ENCODE results near the gene ANKRD13B. TPM values are rescaled to one million over a fixed set of nuclear protein-coding genes. Genes with fewer than 3 reads are reported as not detected.
A peak's percentile ranks its signal among the peaks of the same experiment; 100 is the strongest.

The ANKRD13B gene
- polyA plus RNA-seq, 2 of the 4 experiments (the other 2 are of a cell fraction) = 4.5 to 17.8 TPM

DNA sequence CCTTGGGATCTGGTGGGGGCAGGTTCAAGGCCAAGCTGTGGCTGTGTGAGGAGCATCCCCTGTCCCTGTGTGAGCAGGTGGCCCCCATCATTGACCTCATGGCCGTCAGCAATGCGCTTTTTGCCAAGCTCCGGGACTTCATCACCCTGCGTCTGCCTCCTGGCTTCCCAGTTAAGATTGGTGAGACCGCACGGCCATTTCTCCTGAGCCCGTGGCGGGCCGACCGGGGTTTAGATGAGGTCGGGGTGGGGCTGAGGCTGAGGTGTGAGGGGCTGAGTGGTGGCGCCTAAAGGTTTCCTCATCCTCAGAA is 19.1 kb downstream of the ANKRD13B start:
- no peak for DNase-seq (ENCODE audit: low read depth in 1 of 2, low spot score in 1 of 2)
- no peak overlapping the region for H3K4me2 ChIP-seq
- H3K9me3 ChIP-seq = no peaks in the 10 kb centered on the region
- TF ChIP-seq GATA3 (IDR thresholded peaks at IDR 0.05; ENCODE audit: borderline replicate concordance) = no peak
- TF ChIP-seq, protein P1, sequence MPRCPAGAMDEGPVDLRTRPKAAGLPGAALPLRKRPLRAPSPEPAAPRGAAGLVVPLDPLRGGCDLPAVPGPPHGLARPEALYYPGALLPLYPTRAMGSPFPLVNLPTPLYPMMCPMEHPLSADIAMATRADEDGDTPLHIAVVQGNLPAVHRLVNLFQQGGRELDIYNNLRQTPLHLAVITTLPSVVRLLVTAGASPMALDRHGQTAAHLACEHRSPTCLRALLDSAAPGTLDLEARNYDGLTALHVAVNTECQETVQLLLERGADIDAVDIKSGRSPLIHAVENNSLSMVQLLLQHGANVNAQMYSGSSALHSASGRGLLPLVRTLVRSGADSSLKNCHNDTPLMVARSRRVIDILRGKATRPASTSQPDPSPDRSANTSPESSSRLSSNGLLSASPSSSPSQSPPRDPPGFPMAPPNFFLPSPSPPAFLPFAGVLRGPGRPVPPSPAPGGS (IDR thresholded peaks at IDR 0.05) = no peak
- TF ChIP-seq, protein P2, sequence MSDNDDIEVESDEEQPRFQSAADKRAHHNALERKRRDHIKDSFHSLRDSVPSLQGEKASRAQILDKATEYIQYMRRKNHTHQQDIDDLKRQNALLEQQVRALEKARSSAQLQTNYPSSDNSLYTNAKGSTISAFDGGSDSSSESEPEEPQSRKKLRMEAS (IDR thresholded peaks at IDR 0.05) = no peak
- TF ChIP-seq SREBF2 (IDR thresholded peaks at IDR 0.05) = no peak
- TF ChIP-seq MAZ (IDR thresholded peaks at IDR 0.05; ENCODE audit: borderline replicate concordance, low read depth, low read length) = no peak
- TF ChIP-seq ZFP36 (IDR thresholded peaks at IDR 0.05; ENCODE audit: borderline replicate concordance, partially characterized antibody) = no peak
- no peak for TF ChIP-seq KDM5A (IDR thresholded peaks at IDR 0.05)
- H3K27ac ChIP-seq = no peak overlapping the region
- no peak overlapping the region for H3K4me3 ChIP-seq
- no peak for FAIRE-seq
- CTCF ChIA-PET = interaction anchor here (0.5 to 23.2 kb wide), 5 partner anchors 16 to 196 kb away, joined by 3 to 447 read pairs (median 111); partner anchors contain the start of genes ABHD15, ANKRD13B and TP53I13
- peaks cover 14% of the 10 kb centered on the region for H3K4me1 ChIP-seq
- POLR2A ChIA-PET = no interaction called here
- no peak for ATAC-seq
- WGBS (ENCODE audit: missing lambda C conversion rate) = 98% methylated on average over 12 of the region's 12 CpGs

DNA sequence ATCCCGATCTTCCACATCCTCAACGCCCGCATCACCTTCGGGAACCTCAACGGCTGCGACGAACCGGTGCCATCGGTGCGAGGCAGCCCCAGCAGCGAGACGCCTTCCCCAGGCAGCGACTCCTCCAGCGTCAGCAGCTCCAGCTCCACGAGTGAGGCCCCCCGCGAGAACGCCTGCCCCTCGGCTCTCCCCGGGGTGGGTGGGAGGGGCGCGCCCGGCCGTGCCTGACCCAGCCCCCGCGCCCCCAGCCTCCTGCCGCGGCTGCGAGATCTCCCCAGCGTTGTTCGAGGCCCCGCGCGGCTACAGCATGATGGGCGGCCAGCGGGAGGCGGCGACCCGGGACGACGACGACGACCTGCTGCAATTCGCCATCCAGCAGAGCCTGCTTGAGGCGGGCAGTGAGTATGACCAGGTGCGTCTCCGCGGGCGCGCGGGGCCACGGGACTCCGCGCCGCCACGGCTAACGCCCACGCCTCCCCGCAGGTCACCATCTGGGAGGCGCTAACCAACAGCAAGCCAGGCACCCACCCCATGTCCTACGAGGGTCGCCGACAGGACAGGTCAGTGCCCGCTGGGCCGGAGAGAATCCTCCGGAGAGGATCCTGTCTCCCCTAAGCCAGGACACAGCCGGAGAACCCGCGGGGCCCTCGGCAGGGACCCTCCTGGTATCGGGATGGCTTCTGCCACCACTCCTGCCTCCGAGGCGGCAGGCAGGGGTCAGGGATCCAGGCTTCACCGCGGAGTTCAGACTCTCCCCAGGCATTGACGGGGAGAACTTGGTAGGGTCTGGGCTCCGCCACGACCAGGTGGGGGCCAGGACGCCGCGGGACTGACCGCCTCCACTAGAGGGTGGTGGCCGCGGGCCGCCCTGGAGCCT is 19.7 kb downstream of the ANKRD13B start:
- peaks cover 19% of the 10 kb centered on the region for H3K4me1 ChIP-seq
- no peaks in the 10 kb centered on the region for H3K9me3 ChIP-seq
- peak overlapping the region; percentile 23; the same call in 1 of the 3 replicates for H3K4me3 ChIP-seq
- FAIRE-seq = no peak
- peak overlapping the region; percentile 78 for H3K4me2 ChIP-seq
- peak overlapping the region; percentile 67 to 77; a peak in 5 of 6 replicates for H3K27ac ChIP-seq
- 95% methylated on average over 69 of the region's 85 CpGs for WGBS (ENCODE audit: missing lambda C conversion rate)
- CTCF ChIA-PET = interaction anchor here (0.5 to 23.2 kb wide), 21 partner anchors 8 to 464 kb away, joined by 3 to 447 read pairs (median 5); partner anchors contain the start of genes ABHD15, ANKRD13B, CORO6 and TP53I13
- no peak for ATAC-seq
- no peak for DNase-seq (ENCODE audit: low read depth in 1 of 2, low spot score in 1 of 2)
- POLR2A ChIA-PET = interaction anchor here (1.0 to 1.1 kb wide), 2 partner anchors 12 to 21 kb away, joined by 3 to 4 read pairs; no protein-coding TSS in a partner anchor
- TF ChIP-seq HEYL (CRISPR knock-in tag; IDR thresholded peaks at IDR 0.05) (no peak), TP53 (CRISPR knock-in tag; IDR thresholded peaks at IDR 0.05) (no peak), GATA3 (IDR thresholded peaks at IDR 0.05; ENCODE audit: borderline replicate concordance) (no peak), CHD4 (IDR thresholded peaks at IDR 0.05; ENCODE audit: borderline replicate concordance) (no peak), CBX2 (IDR thresholded peaks at IDR 0.05; ENCODE audit: borderline replicate concordance, low read depth) (no peak), PHF8 (IDR thresholded peaks at IDR 0.05; ENCODE audit: borderline replicate concordance, low read depth) (no peak), MYC (IDR thresholded peaks at IDR 0.05; ENCODE audit: borderline replicate concordance, low read length) (no peak), BHLHE40 (IDR thresholded peaks at IDR 0.05; ENCODE audit: low read depth, low read length) (no peak), CBX8 (IDR thresholded peaks at IDR 0.05) (no peak), NFE2L2 (conservative IDR thresholded peaks at IDR 0.05; ENCODE audit: low read length) (no peak), SREBF2 (IDR thresholded peaks at IDR 0.05) (no peak), ESRRA (IDR thresholded peaks at IDR 0.05; ENCODE audit: borderline replicate concordance, low read length) (no peak), FOSL2 (IDR thresholded peaks at IDR 0.05) (no peak), FOSL2 (CRISPR knock-in tag; IDR thresholded peaks at IDR 0.05) (no peak), HOXB13 (CRISPR knock-in tag; IDR thresholded peaks at IDR 0.05; ENCODE audit: low read depth) (no peak), FOXS1 (CRISPR knock-in tag; IDR thresholded peaks at IDR 0.05) (no peak)
- TF ChIP-seq, protein P1 (IDR thresholded peaks at IDR 0.05) = no peak
- TF ChIP-seq, protein P3, sequence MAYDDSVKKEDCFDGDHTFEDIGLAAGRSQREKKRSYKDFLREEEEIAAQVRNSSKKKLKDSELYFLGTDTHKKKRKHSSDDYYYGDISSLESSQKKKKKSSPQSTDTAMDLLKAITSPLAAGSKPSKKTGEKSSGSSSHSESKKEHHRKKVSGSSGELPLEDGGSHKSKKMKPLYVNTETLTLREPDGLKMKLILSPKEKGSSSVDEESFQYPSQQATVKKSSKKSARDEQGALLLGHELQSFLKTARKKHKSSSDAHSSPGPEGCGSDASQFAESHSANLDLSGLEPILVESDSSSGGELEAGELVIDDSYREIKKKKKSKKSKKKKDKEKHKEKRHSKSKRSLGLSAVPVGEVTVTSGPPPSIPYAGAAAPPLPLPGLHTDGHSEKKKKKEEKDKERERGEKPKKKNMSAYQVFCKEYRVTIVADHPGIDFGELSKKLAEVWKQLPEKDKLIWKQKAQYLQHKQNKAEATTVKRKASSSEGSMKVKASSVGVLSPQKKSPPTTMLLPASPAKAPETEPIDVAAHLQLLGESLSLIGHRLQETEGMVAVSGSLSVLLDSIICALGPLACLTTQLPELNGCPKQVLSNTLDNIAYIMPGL (CRISPR knock-in tag; IDR thresholded peaks at IDR 0.05; ENCODE audit: borderline replicate concordance) = no peak
- TF ChIP-seq, protein P4, sequence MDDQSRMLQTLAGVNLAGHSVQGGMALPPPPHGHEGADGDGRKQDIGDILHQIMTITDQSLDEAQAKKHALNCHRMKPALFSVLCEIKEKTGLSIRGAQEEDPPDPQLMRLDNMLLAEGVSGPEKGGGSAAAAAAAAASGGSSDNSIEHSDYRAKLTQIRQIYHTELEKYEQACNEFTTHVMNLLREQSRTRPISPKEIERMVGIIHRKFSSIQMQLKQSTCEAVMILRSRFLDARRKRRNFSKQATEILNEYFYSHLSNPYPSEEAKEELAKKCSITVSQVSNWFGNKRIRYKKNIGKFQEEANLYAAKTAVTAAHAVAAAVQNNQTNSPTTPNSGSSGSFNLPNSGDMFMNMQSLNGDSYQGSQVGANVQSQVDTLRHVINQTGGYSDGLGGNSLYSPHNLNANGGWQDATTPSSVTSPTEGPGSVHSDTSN (IDR thresholded peaks at IDR 0.05) = no peak
